Memory B cell (primary cell): ENCODE measurements around the gene STPG4.
"Not testable (repeated sequence)": the region's sequence is repeated elsewhere in the genome, so short reads cannot be mapped to it uniquely, and the experiment has no call there.

Experiments
- ATAC-seq: fragments of 150-1000 bp; cut with Tn5 transposase; 2 replicates; pipeline ENCODE4 v1.10.0; 2021; ENCODE audit warnings: low read depth, mild to moderate bottlenecking, moderate library complexity
- DNase-seq, 2 donors: peaks; one replicate each; pipeline ENCODE4 v3.0.0; 2022; ENCODE audit warnings: low spot score in 2 of 2
- H3K27ac Mint-ChIP-seq: one replicate; pipeline ENCODE4 v1.8.0; 2022; ENCODE audit warnings: mild to moderate bottlenecking, moderate library complexity, mixed read lengths
- H3K27me3 Mint-ChIP-seq: one replicate; pipeline ENCODE4 v1.8.0; 2022; ENCODE audit warnings: mixed read lengths
- H3K36me3 Mint-ChIP-seq: one replicate; pipeline ENCODE4 v1.8.0; 2022; ENCODE audit warnings: mild to moderate bottlenecking, mixed read lengths
- H3K4me1 Mint-ChIP-seq: one replicate; pipeline ENCODE4 v1.8.0; 2022; ENCODE audit warnings: mixed read lengths
- H3K4me3 Mint-ChIP-seq: one replicate; pipeline ENCODE4 v1.8.0; 2022; ENCODE audit warnings: mild to moderate bottlenecking, moderate library complexity, mixed read lengths
- H3K9me3 Mint-ChIP-seq: one replicate; pipeline ENCODE4 v1.8.0; 2022; ENCODE audit warnings: mixed read lengths

Gene STPG4

GRCh38 chr2:47185098-47185497 is 30.0 kb upstream of the STPG4 start:
- not testable (repeated sequence) for H3K27ac Mint-ChIP-seq, H3K27me3 Mint-ChIP-seq, H3K9me3 Mint-ChIP-seq, H3K4me3 Mint-ChIP-seq, DNase-seq, H3K36me3 Mint-ChIP-seq, ATAC-seq, H3K4me1 Mint-ChIP-seq

- H3K27me3 Mint-ChIP-seq, result no peaks in the 10 kb centered on the region
- no peak overlapping the region for H3K4me3 Mint-ChIP-seq
- H3K9me3 Mint-ChIP-seq, result no peaks in the 10 kb centered on the region
- H3K27ac Mint-ChIP-seq, result no peak overlapping the region
- ATAC-seq, result no peak
- H3K4me1 Mint-ChIP-seq, result peaks cover 13% of the 10 kb centered on the region
- H3K36me3 Mint-ChIP-seq, result peaks cover 2% of the 10 kb centered on the region
- no peak for DNase-seq
These were observed 26.1 kb upstream of the STPG4 start for GRCh38 chr2:47181176-47181575.

GRCh38 chr2:47180531-47180930 is 25.4 kb upstream of the STPG4 start:
- Mint-ChIP-seq H3K36me3 (peaks cover 3% of the 10 kb centered on the region), H3K9me3 (no peaks in the 10 kb centered on the region), H3K4me1 (peaks cover 13% of the 10 kb centered on the region), H3K27ac (no peak overlapping the region), H3K4me3 (no peak overlapping the region), H3K27me3 (no peaks in the 10 kb centered on the region)
- no peak for DNase-seq
- ATAC-seq, result no peak

- peaks cover 16% of the 10 kb centered on the region for H3K4me1 Mint-ChIP-seq
- peak overlapping the region; percentile 58 for H3K27ac Mint-ChIP-seq
- no peak overlapping the region for H3K4me3 Mint-ChIP-seq
- H3K27me3 Mint-ChIP-seq, result no peaks in the 10 kb centered on the region
- H3K36me3 Mint-ChIP-seq, result peaks cover 4% of the 10 kb centered on the region
- DNase-seq (no peak), ATAC-seq (no peak)
- H3K9me3 Mint-ChIP-seq, result no peaks in the 10 kb centered on the region
These were observed 24.3 kb upstream of the STPG4 start for GRCh38 chr2:47179388-47179787.

DNA sequence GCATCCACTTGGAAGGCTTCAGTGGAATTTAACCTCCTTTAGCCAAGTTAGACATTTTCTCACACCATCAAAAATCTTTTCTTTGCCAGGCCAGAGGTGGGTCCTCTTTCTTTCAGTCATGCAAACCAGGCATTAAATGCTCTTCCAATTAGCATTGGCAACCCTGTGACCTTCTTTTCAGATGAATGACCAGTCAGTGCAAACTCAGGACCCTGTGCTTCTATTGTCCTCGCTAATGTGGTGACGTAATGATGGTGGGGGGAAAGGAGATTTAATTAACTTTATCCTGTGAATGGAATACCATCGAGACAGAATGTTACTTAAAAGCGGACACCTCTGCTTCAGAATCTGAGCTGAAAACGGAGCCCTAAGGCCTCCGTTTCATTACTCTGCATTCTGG is 23.2 kb upstream of the STPG4 start:
- Mint-ChIP-seq H3K4me1 (peaks cover 25% of the 10 kb centered on the region), H3K9me3 (no peaks in the 10 kb centered on the region), H3K4me3 (no peak overlapping the region), H3K27me3 (no peaks in the 10 kb centered on the region), H3K36me3 (peaks cover 4% of the 10 kb centered on the region), H3K27ac (no peak overlapping the region)
- ATAC-seq (no peak), DNase-seq (no peak)

- ATAC-seq, result peak; percentile 16
- DNase-seq, result no peak
- Mint-ChIP-seq H3K4me1 (peaks cover 33% of the 10 kb centered on the region), H3K36me3 (peaks cover 4% of the 10 kb centered on the region), H3K27ac (peak overlapping the region; percentile 100), H3K27me3 (no peaks in the 10 kb centered on the region), H3K4me3 (peak overlapping the region; percentile 99), H3K9me3 (no peaks in the 10 kb centered on the region)
These were observed 22.0 kb upstream of the STPG4 start for GRCh38 chr2:47177043-47177565.

DNA sequence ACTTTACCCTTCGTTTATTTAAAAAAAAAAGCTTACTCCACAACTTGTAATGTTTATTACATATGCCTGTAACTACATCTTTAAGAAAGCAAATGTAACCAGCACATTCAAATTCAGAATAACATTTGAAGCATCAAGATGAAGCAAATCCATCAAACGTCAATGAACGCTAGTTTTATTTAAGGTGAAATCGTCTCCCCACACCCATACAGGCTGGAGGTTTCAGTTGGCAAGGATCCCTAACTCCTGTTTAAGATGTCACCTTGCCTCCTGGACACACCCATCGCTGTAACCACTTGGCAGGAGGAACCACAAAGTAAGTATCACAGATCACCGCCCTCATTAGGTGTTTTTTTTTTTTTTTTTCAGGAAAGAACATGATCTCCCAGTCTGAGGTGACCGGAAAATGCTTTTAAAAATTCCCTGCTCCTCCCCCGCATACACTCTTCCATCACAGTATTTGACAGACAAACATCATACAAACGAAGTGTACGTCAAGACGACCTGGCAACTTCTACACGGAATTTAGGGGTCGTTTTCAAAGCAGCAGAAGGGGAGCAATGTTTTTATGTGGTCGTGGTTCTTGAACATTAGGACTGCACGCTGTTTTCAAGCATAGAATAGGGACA is 19.7 kb upstream of the STPG4 start:
- Mint-ChIP-seq H3K4me1 (peaks cover 40% of the 10 kb centered on the region), H3K27me3 (no peaks in the 10 kb centered on the region), H3K27ac (peak overlapping the region; percentile 100), H3K4me3 (peak overlapping the region; percentile 95), H3K36me3 (peaks cover 7% of the 10 kb centered on the region), H3K9me3 (no peaks in the 10 kb centered on the region)
- DNase-seq (no peak), ATAC-seq (no peak)

- H3K36me3 Mint-ChIP-seq, result peaks cover 7% of the 10 kb centered on the region
- ATAC-seq (no peak), DNase-seq (no peak)
- peaks cover 37% of the 10 kb centered on the region for H3K4me1 Mint-ChIP-seq
- peak overlapping the region; percentile 100 for H3K27ac Mint-ChIP-seq
- H3K9me3 Mint-ChIP-seq, result no peaks in the 10 kb centered on the region
- H3K27me3 Mint-ChIP-seq, result no peaks in the 10 kb centered on the region
- H3K4me3 Mint-ChIP-seq, result peak overlapping the region; percentile 95
These were observed 19.1 kb upstream of the STPG4 start for GRCh38 chr2:47173986-47174732.

- no peak for ATAC-seq
- Mint-ChIP-seq H3K9me3 (no peaks in the 10 kb centered on the region), H3K36me3 (peaks cover 8% of the 10 kb centered on the region), H3K4me3 (peak overlapping the region; percentile 41), H3K27me3 (no peaks in the 10 kb centered on the region), H3K27ac (peak overlapping the region; percentile 100), H3K4me1 (peaks cover 38% of the 10 kb centered on the region)
- DNase-seq, result no peak
These were observed 18.0 kb upstream of the STPG4 start for GRCh38 chr2:47172922-47173695.

- no peak for ATAC-seq
- Mint-ChIP-seq H3K4me3 (peak overlapping the region; percentile 56), H3K36me3 (peaks cover 9% of the 10 kb centered on the region)
These were observed 17.2 kb upstream of the STPG4 start for GRCh38 chr2:47172156-47172921.

GRCh38 chr2:47169784-47170183 is 14.7 kb upstream of the STPG4 start:
- Mint-ChIP-seq H3K27ac (peak overlapping the region; percentile 11), H3K9me3 (no peaks in the 10 kb centered on the region), H3K4me1 (peaks cover 33% of the 10 kb centered on the region), H3K27me3 (no peaks in the 10 kb centered on the region), H3K4me3 (no peak overlapping the region), H3K36me3 (peaks cover 11% of the 10 kb centered on the region)
- DNase-seq, result no peak
- ATAC-seq, result no peak

More at GRCh38 chr2:47172156-47172921, 17.2 kb upstream of the STPG4 start:
- H3K9me3 Mint-ChIP-seq, result no peaks in the 10 kb centered on the region
- peaks cover 37% of the 10 kb centered on the region for H3K4me1 Mint-ChIP-seq
- DNase-seq, result no peak
- no peaks in the 10 kb centered on the region for H3K27me3 Mint-ChIP-seq
- H3K27ac Mint-ChIP-seq, result peak overlapping the region; percentile 100

DNA sequence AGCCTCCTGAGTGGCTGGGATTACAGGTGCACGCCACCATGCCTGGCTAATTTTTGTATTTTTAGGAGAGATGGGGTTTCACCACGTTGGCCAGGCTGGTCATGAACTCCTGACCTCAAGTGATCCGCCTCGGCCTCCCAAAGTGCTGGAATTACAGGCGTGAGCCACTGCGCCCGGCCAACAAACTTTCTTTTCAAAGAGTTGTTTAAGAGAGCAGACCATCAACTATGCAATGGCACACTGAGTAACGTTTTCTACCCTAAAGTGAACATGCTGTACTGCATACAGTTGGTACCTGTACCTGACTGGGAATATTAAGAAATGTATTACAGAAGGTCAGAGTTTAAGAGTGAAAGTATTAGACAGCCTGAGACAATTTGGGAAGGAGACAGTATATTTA is 13.8 kb upstream of the STPG4 start:
- peaks cover 16% of the 10 kb centered on the region for H3K36me3 Mint-ChIP-seq
- H3K27me3 Mint-ChIP-seq, DNase-seq, ATAC-seq, H3K4me3 Mint-ChIP-seq, H3K9me3 Mint-ChIP-seq: not testable (repeated sequence)
- H3K27ac Mint-ChIP-seq, result peak overlapping the region; percentile 41
- peaks cover 33% of the 10 kb centered on the region for H3K4me1 Mint-ChIP-seq

DNA sequence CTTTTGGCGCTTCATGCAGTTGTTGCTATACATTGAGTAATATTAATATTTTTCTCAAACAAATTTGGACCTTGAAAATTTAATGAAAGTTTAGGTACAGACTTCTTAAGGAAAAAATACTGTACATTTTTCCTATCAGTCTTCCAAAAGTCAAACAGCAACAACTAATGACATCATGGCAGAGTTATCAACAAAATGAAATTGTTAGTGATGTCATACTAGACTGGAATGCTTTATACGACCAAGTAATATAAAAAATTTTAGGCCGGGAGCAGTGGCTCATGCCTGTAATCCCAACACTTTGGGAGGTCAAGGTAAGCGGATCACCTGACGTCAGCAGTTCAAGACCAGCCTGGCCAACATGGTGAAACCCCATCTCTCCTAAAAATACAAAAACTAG is 12.0 kb upstream of the STPG4 start:
- Mint-ChIP-seq H3K27me3 (no peaks in the 10 kb centered on the region), H3K4me1 (peaks cover 20% of the 10 kb centered on the region), H3K36me3 (peaks cover 19% of the 10 kb centered on the region), H3K27ac (no peak overlapping the region), H3K9me3 (no peaks in the 10 kb centered on the region), H3K4me3 (no peak overlapping the region)
- ATAC-seq, result no peak
- no peak for DNase-seq
